Activated CD4-positive, alpha-beta T cell treated with anti-CD3 and anti-CD28 coated beads, Interleukin-2, amount 50 U/mL, for 48 hours (primary cell): ENCODE data around the gene ERBB4.

Source experiments
- DNase-seq, 2 experiments: peaks; one replicate each; pipeline ENCODE4 v3.0.0-alpha.2; 2020

Gene ERBB4

DNA sequence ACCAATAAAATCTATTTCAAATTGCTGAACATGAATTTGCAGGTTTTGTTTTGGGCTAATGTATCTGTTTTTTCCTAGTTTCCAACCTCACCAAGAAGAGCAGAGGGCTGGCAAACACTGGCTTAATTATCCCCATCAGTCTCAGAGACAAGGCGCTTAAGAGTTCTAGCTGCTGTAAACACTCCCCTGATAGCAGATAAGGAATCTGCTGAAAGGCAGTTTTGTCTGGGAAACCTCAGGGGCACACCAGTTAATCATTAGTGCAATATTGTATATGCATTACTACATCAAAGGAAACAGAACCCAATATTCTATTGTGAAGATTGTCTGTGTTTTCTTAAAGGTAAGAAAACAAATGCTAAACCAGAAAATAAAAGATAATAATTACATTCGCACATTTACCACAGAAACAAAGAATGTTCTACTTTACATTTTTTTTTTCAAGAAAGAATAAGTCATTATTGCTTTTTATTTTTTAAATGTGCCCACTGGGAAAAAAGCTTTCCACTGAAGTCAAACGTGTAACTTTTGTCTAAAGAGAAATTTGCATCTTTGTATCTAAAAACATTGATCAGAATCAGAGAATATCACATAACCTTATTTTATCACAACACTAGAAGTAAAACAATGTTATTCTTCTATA, 179.1 kb downstream of the ERBB4 start:
- no peak for DNase-seq

DNA sequence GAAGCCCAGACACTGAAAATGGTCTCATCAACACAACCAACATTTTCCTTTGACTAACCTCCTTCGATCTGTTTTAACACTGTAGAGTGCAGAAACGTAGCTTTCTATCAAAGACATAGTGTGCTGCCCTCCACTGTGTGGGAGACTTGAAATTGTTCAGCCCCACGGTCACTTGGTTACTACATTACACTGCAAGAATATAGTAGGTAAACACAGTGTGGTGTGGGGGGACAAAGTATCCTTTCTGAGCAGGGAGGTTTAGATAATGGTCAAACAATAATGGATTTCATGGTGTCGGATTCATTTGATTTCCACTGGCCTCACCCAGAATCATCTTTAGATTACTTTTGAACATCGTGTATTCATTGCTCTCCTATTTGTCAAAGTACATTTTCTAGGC, 181.0 kb downstream of the ERBB4 start:
- no peak for DNase-seq

DNA sequence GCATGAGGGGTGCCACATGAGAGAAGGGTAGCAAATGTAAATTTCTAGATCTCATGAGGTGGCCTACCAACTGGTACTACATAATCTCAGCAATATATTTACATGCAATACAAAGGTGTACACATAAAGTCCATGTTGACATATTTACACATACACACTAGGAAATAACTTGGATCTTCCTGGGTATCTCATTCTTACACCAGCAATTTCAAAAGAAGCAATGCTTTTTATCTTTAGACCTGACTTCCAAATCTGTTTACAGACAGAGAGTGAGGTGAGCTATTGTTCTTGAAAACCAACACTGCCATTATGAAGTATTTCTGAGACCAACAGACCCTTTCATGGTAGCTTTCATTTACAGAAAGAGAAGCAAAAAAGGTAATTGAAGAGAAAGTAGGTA, 184.2 kb downstream of the ERBB4 start:
- no peak for DNase-seq

DNA sequence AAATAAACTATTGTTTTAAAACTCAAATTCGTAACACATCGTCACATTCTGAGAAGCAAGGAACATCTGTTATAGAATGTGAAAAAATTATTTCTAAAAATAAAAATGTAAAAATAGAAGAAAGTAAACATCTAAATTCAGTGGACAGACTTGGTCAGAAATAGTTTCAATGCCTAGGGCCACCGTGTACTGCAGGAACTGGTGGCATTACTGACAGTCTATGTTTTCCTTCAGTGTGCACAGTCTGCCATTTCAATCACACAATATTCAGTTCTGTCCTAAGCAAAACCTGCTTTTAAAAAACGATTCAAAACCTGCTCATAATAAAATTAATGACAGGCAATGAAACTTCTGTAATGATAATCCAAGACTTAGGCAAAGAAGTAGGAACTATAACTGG, 190.1 kb downstream of the ERBB4 start:
- DNase-seq: no peak

DNA sequence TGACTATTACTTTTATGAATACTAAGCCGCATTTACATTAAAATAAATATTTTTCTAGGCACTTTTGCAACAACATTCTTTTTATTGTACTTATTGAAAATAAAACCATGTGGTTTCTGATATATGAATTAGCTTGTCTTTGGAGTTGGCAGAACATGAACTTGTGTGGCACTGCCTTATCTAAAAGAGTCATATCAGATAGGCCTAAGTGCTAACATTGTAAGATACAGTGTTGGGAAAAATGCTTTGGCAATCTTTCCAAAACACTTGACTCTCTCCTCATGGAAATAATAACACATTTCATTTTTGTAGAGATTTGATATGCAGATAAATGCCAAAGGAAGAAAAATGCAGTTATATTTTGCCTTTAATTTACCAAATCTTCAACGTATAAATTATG, 191.7 kb downstream of the ERBB4 start:
- DNase-seq: no peak

DNA sequence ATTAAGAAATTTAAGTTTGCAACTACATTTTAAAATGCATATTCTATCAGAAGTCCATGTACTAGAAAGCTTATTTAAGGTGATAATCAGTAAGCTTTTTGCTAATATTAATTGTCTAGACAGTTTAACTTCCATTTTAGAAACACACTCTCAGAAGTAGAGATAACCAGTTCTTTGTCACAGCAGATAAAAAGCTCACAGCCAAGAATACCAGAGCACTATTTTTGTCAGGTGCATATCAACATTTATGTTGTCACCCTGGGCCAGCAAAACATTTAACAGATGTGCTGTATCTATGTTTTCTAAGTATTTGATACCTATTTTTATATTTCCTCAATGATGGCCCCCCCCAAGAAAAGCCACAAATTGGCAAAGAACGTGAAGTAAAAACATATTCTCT, 192.6 kb downstream of the ERBB4 start:
- DNase-seq: no peak

DNA sequence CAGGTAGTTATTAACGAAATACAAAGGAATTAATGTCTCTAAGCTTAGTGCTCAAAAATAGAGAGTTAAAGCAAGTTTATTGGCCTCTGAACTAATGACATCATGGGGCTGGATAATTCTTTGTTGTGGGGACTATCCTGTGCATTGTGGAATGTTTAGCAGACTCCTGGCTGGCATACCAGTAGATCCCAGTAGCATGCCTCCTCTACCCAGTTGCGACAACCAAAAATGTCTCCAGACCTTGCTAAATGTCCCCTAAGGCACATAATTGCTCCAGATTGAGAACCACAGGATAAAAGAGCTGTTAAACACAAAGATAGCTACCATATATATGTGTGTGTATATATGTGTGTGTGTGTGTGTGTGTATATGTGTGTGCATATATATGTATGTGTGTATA, 194.5 kb downstream of the ERBB4 start:
- DNase-seq: no peak

DNA sequence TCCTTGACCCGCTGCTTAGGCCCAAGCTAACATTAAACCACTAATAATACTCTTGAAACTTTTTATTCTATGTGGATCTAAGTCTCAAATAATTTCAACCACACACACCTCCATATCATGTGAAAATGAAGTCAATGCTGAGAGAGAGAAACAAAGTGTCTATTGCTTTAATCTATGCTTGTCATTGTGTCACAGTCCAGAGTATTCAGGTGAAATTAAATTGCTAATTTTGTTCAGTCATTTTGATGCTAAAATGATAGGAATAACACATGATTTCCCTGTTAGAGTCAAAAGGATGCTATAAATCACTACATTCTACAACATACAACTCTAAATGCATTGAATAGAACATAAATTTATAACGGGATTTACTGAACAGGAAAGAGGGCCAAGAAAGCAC, 195.4 kb downstream of the ERBB4 start:
- DNase-seq: no peak

DNA sequence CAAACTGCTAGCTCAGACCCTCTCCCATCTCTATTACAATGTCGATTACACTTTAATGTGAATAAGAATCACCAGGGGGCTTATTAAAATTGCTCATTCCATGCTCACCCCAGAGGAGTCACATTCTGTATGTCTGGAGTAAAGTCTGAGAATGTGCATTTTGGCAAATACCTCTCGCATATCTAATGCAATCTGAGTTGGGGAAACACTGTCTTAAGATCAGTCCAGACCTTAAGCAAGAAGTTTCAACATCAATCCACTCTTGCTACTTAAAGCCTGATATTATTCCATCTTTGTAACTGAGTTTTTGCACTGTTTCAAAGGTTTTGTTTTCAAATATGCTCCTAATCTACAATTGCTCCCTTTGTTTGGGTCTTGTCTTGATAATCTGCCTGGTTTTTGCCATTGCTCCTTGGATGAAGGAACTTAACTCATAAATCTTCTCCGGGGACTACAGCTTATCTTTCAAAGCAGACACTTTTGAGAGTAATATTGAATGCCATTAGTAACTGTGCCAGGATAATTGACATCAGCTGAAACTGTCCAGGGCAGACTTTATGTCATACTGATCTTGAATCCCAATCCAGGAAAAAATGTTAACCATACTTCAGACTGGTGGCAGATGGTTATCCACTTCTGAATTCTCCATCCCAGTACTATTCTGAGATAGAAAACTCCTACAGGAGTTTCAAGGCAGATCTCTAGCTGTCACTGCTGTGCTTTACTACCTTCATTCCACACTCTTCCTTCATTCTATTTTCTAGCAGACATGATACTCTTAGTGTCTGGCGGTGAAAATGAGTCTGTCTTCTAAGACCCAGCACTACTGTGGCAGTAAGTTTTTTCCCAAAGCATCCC, 200.9 kb downstream of the ERBB4 start:
- DNase-seq: no peak

DNA sequence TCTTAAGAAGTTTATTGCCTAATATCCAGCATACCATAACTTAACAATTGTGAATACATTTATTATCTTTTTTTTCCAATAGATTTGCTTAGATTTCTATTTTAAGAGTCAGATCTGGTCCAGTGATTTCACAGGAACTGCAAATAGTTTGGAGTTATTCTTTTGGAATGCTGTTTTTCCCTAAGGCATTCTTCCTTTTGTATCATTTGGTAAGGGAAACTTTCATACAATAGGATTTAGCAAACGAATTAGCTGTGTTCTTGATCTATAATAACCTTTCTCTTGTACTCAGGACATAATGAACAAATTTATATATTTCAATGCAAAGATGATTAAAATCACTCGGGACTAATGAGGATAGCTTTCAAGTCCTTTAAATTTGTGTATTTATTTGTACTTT, 201.6 kb downstream of the ERBB4 start:
- DNase-seq: no peak

DNA sequence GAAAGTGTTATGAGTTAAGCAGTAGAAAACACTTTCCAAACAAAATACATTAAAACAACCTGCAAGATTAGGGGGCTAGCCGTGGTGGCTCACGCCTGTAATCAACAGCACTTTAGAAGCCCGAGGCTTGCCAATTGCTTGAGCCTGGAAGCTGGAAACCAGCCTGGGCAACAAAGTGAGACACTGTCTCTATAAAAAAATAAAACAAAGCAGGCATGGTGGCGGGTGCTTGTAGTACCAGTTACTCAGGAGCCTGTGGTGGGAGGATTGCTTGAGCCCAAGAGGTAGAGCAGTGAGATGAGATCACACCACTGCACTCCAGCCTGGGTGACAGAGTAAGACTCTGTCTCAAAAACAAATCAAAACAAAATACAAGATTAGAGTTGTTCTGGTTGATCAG, 208.3 kb downstream of the ERBB4 start:
- no peak for DNase-seq

DNA sequence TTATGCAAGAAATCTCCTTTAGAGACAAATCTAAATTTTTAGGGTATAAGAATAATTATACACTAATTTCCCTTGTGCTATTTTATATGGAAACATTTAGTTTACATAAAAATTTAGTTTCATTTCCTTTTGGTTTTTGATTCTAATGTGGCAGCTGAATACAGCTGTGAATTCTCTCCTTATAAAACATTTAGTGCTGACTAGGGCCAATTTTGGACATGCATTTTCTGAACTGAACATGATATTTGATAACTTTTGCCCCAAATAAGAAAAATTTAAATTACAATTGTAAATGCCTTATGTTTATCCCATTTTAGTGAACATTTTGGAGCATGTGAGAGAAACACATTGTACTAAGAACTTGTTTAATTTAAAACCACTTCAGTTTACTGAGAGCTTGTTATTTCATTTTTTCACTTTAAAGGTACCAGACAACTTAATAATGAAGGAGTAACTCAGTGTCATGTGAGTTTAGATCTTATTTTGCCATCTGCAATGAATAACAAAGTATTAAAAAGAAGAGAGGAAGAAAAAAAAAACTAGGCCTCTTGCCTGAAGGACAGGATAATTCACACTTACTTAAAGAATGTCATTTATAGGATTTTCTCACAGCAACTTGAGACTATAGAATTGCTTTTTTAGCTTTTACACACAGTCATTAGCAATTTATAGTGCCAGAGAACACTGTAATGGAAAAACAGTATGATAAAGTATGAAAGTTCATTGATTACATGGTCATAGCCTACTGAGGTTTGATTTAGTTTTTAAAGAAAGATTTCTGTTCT, 209.7 kb downstream of the ERBB4 start:
- DNase-seq: no peak

DNA sequence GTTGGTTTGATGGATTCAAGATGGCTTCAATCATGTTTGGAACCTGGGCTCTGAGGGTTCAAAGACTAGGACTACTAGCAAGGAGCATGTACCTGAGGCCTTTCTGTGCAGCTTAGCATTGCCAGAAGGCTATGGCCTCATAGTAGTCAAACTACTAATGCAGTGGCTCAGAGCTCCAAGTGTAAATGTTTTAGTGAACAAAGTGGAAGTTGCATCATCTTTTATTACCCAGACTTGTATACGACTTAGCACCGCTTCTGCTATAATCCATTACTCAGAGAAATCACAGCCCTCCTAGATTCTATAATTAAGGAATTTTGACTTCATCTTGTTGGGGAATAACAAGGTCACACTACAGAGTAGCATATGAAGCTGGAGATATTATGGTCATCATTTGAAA, 210.5 kb downstream of the ERBB4 start:
- DNase-seq: no peak

DNA sequence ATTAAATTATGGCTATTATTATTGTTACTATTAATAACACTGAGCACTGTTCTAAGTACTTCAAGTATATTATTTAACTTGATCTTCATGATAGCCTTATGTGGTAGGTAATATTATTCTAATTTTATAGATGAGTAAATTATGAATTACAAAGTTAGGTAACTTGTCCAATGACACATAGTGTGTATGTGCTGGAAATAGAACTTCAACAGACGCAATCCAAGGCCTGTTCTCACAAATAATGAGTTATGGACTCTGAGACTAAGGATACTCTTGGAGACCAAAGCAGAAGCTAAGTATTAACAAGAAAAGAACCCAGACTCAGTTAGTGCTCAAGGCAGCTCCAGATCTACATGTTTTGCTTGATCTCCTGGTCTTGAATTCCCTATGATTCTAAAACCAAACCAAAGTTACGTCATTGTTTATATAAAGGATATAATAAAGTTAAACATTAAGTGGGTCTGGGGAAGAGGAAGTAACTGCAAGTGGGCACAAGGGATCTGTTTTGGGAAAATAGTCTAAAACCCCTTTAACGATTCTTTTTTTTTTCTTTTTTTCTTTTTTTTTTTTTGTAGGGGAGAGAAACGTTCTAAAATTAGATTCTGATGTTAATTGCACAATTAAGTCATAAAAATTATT, 211.3 kb downstream of the ERBB4 start:
- no peak for DNase-seq

DNA sequence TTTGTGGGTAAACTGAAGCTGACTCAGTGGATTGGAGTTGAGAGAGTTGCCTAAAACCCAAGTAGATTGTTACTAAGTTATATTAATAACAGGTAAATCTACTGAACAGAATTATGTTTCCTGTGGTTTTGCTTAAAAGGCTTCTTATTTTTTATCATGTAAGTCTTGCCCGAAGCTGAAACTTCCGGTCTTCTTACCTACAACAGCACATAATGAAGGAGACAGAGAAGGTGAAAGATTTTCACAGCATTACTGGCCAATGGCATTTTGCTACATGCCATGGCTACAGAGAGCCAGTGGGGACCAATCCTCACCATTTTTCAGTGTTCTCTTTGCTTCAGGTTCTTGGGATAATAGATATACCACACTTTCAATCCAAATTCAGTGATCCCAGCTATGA, 220.0 kb downstream of the ERBB4 start:
- no peak for DNase-seq

DNA sequence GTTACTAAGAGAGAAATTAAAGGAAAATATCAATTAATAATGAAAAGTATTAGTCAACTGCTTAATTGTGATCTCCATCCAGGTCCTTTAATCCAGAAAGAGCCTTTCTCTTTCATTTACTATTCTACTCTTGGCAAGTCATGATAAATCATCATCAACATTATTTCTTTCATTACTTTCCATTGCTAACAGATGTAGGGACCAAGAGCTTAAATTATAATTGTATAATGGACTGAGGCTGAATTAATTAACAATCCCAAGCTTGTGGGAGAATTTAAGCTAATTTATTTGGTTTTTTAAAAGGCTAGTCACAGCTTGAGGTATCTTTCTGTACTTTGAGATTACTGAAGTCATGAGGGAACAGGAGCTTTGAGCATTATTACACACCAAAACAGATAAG, 223.9 kb downstream of the ERBB4 start:
- no peak for DNase-seq

DNA sequence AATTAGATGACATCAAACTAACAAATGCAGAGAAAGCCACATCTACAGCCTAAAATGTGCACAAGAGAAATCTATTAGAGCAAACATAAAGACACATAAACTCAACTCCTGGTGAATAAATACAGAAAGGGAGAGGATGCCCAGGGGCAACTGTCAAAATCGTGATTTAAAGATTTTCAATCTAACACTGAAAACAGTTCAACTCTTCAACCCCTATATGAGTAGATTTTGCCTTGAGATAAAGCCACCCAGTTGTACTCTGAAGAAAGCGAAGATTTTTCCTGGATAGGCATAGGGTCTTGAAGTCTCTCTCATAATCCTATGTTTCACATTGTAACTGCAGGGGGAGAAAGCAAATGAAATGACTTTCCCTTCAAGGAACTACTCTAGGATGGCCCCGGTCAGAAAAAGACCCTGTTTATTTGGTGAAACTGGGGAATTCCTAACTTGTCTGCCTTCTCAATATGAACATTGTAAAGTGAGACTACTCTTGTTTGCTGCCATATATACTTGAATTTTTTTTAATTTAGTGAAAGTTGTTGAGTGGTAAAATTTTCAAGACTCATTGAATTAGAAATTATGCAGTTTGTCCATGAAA, 226.7 kb downstream of the ERBB4 start:
- no peak for DNase-seq

DNA sequence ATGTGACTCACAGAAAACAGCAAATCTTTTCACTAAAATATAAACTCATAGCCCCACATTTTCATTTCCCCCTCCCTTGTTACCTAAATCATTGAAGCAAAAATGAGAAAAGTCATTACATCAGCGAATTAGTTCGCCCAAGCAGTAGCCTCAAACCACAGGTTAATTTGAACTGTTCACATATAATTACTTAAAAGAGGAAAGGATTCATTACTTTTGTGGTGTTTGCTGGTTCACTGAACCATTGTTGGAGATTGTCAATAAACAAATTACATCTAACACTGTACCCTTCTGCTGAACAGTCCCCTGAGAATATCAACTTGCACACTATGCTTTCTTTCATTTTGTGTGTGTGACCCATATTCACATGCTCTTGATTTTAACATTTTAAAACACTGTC, 238.7 kb downstream of the ERBB4 start:
- DNase-seq: no peak

DNA sequence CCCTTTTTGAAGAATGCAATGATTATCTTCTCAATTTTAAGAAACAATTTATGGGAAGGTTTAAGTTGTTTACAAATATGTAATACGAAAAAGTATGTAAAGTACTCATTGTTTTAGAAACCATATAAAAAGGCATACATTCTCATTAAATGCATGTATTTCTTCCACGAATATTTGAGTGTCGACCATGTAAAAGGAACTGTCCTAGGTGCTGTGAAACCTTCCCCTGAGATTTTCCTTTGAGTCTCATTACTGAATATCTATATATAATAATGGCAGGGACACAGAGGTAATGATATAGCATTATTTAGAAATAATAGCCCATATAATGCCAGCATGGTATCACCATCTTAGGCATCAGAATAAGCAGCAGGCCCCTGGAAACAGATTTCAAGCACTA, 239.3 kb downstream of the ERBB4 start:
- DNase-seq: no peak

DNA sequence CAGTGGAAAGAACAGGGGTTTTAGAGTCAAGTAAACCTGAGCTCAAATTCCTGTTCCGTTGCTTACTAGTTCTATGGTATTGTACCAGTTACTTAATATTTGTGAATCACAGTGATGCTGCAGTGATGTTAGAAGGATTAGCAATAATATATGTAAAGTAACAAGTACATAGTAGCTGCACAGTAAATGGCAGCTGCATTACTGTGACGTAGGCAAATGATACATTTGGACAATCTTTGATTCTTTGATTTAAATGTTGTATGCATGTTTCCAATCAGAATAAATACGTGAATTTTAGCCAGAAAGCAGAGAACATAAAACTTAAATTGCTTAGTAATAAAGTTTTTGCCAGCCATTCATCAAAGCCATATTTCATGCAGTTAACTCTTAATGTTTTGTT, 243.0 kb downstream of the ERBB4 start:
- DNase-seq: no peak

DNA sequence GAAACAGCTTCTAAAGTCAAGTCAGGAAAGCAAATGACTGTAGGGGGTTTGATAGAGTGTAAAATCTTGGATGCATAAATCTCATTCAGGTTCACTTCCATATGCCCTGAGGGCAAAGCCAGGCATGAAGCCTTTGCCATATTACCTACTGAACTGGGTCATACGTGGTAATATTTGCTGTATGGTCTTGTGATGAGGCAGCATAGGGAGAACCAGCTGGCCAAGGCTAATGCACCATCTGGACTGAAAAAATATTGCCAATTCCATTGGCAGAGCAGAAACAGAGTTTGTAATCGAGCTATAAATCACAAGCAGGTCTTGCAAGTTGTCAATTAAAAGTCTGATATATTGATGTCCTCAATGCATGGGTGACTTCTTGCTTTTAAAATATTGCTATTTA, 243.8 kb downstream of the ERBB4 start:
- no peak for DNase-seq

DNA sequence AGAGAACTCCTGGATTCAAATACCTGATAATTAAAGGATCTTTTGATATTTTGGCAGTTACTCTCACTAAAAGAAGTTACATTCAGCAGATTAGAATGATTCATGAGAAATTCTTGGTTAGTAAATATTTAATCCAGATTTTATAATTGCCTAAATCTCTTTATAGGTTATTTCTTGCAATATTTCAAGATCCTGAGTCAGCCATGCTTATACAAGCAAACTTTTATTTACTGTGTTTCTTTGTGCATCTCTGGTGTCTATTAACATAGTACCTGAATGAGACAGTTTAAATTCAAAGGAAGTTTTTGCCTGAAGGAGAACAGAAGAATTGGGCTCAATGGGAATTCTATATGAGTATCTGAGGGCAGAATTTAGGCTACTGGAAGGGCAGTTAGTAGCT, 249.3 kb downstream of the ERBB4 start:
- DNase-seq: no peak

DNA sequence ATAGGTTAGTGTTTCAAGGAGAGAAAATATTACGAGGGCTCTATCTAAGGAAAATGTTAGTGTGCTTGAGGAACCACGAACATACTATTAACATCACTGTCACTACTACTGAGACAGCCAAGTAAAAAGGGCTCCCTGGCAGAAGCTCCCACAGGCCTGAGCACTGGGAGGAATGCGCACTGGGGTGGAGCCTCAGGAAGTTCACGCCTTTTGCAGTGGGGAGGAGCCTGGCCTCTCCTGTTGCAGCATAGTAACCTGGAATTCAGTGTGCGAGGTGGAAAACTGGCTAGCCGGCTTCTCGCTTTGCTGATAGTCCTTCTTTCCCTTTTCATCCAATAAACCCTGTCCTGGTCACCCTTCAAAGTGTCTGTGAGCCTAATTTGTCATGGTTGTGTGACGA, 250.3 kb downstream of the ERBB4 start:
- no peak for DNase-seq
